Upper lobe of left lung (tissue), 6 donors: ENCODE results near the gene PSMG3. TPM values are rescaled to one million over a fixed set of nuclear protein-coding genes. Genes with fewer than 3 reads are reported as not detected.

Source experiments
- ATAC-seq, 2 donors: fragments of 200-7000 bp; cut with Tn5 transposase; one replicate each; pipeline ENCODE4 v1.9.1; 2022; ENCODE audit warnings: mild to moderate bottlenecking in 2 of 2, moderate library complexity in 2 of 2; ENCODE audit not compliant: low FRiP score in 2 of 2
- DNase-seq, 2 donors: peaks; one replicate each; pipeline ENCODE4 v3.0.0-alpha.2; 2019 to 2020
- H3K27ac ChIP-seq, 4 donors: fragments of 200-600 bp; sonication (generic); one replicate each; pipeline ENCODE4 v1.5.1; 2016 to 2019
- H3K27me3 ChIP-seq, 4 donors: fragments of 200-600 bp; sonication (generic); one replicate each; pipeline ENCODE4 v1.5.1; 2017 to 2019
- H3K36me3 ChIP-seq, 4 donors: fragments of 200-600 bp; sonication (generic); one replicate each; pipeline ENCODE4 v1.5.1; 2016 to 2019
- H3K4me1 ChIP-seq, 4 donors: fragments of 200-600 bp; sonication (generic); one replicate each; pipeline ENCODE4 v1.5.1; 2018 to 2019
- H3K4me3 ChIP-seq, 4 donors: fragments of 200-600 bp; sonication (generic); one replicate each; pipeline ENCODE4 v1.5.1; 2017 to 2019; ENCODE audit warnings: mild to moderate bottlenecking in 2 of 4, moderate library complexity in 1 of 4
- H3K9me3 ChIP-seq, 4 donors: fragments of 200-600 bp; sonication (generic); one replicate each; pipeline ENCODE4 v1.5.1; 2018 to 2019
- EP300 ChIP-seq, 4 donors: sonication (generic); formaldehyde crosslinking; IDR thresholded peaks; one replicate each; pipeline ENCODE4 v1.5.1; 2017; ENCODE audit warnings: antibody characterized with exemption in 4 of 4, control low read depth in 2 of 4
- POLR2A ChIP-seq, 4 donors: fragments of 450-650 bp; IDR thresholded peaks; one replicate each; pipeline ENCODE4 v1.5.1; 2016 to 2017; ENCODE audit warnings: antibody characterized with exemption in 4 of 4, mild to moderate bottlenecking in 2 of 4
- POLR2AphosphoS5 ChIP-seq, 2 donors: sonication (generic); formaldehyde crosslinking; IDR thresholded peaks; one replicate each; pipeline ENCODE4 v1.5.1; 2017; ENCODE audit warnings: antibody characterized with exemption in 2 of 2
- WGBS, 2 donors: methylation state at CpG; one replicate each; pipeline ENCODE4 v1.1.5; 2017 to 2018; 5-methylcytosine and 5-hydroxymethylcytosine counted together
- total RNA-seq, 6 donors: library from RNA; depleted of rRNA in 4 of 6; stranded (reverse); fragments of >200 nt in 4 of 6; gene quantifications; one replicate each; pipeline versions ENCODE4 v1.1.0 to v1.2.1, GENCODE V29; 2016 to 2021
- TF ChIP-seq, protein P1 (sequence below), 6 experiments: fragments of 450-650 bp in 4 of 6; fragments of 200-600 bp in 2 of 6; sonication (generic) in 2 of 6; IDR thresholded peaks; one replicate each; pipeline ENCODE4 v1.5.1; 2016 to 2019; ENCODE audit warnings: antibody characterized with exemption in 6 of 6
- donor health status: DM: no; HTN: no; CAD: no; lungs with moderate emphysema.
- donor health status: DM: no; HTN: yes; CAD: no; lungs with severe emphysema.

PSMG3 gene
- total RNA-seq, 6 donors from 2014 or later = 19.0 to 53.1 (median 21.6) TPM

DNA sequence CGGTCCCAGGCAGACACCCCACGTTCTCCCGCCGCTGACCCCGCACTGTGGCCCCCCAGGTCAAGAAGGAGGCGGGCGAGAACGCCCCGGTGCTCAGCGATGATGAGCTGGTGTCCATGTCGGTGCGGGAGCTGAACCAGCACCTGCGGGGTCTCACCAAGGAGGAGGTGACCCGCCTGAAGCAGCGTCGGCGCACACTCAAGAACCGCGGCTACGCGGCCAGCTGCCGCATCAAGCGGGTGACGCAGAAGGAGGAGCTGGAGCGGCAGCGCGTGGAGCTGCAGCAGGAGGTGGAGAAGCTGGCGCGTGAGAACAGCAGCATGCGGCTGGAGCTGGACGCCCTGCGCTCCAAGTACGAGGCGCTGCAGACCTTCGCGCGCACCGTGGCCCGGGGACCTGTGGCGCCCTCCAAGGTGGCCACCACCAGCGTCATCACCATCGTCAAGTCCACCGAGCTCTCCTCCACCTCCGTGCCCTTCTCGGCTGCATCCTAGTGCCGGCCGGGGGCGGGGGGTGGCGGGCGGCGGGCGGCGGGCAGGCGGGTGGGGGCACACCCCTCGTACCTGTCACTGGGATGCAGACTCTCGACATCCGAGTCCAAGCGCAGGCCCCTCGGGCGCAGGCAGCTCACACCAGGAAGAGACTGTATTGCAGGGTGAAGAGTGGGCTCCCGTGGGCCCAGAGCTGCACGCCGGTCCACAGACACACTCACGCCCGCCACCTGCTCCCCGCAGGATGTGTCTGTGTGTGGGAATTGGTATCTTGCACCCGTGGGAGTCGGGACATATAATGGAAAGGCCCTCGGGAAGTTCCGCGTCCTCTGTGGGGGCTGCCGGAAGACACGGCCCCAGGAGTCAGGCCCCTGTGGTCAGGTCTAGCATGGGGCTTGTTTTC lies 29.7 kb downstream of the PSMG3 start:
- Histone ChIP-seq H3K36me3 (peaks cover 21 to 76% (median 63%) of the 10 kb centered on the region in 4 donors), H3K4me3 (no peak overlapping the region), H3K9me3 (no peaks in the 10 kb centered on the region), H3K4me1 (peaks cover 30 to 37% (median 32%) of the 10 kb centered on the region in 4 donors), H3K27me3 (no peaks in the 10 kb centered on the region), H3K27ac (peak overlapping the region in 2 of 4 donors; percentile 96 to 98)
- TF ChIP-seq, protein P1, sequence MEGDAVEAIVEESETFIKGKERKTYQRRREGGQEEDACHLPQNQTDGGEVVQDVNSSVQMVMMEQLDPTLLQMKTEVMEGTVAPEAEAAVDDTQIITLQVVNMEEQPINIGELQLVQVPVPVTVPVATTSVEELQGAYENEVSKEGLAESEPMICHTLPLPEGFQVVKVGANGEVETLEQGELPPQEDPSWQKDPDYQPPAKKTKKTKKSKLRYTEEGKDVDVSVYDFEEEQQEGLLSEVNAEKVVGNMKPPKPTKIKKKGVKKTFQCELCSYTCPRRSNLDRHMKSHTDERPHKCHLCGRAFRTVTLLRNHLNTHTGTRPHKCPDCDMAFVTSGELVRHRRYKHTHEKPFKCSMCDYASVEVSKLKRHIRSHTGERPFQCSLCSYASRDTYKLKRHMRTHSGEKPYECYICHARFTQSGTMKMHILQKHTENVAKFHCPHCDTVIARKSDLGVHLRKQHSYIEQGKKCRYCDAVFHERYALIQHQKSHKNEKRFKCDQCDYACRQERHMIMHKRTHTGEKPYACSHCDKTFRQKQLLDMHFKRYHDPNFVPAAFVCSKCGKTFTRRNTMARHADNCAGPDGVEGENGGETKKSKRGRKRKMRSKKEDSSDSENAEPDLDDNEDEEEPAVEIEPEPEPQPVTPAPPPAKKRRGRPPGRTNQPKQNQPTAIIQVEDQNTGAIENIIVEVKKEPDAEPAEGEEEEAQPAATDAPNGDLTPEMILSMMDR (IDR thresholded peaks at IDR 0.05) = no peak
- no peak for TF ChIP-seq POLR2A (IDR thresholded peaks at IDR 0.05)
- no peak for TF ChIP-seq EP300 (IDR thresholded peaks at IDR 0.05)
- no peak for TF ChIP-seq POLR2AphosphoS5 (IDR thresholded peaks at IDR 0.05)
- 95 to 97% methylated on average over 57 to 60 of the region's 73 CpGs for WGBS, 2 donors
- DNase-seq (peak in 1 of 2 donors; percentile 86), ATAC-seq (no peak)

DNA sequence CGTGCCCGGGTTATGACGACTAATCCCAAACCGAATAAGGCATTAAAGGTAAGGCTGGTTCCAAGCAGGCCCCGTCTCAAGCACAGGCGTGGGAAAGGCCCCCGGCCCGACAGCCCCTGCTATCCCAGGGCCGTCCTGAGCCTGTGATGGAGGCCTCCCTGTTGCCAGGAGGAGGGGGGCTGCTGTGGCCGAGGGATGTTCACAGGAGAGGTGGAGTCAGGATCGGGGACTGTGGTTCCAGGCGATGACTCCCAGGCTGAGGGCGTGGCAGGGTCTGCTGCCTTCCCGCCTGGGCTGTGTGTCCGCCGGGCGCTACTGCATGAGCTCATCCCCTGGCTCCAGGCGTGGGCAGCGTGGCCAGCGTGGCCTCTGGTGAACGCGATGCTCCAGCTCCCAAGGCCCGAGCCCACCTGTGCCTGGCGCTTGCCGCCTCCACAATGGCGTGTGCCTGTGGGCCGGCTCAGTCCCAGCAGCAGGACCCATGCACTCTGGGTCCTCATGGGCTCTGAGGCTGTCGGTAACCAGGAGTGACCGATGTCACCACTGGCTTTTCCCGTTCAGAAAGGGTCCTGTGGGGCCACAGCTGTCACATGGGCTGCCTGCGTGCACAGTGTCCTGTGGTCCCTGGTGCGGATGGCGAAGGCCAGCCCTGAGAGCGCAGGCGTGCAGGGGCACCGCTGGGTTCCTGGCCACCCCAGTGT lies 30.5 kb downstream of the PSMG3 start:
- peak in 1 of 2 donors; percentile 83 for DNase-seq
- TF ChIP-seq, protein P1 (IDR thresholded peaks at IDR 0.05) = no peak
- TF ChIP-seq POLR2A (IDR thresholded peaks at IDR 0.05) = no peak
- TF ChIP-seq EP300 (IDR thresholded peaks at IDR 0.05) = no peak
- no peak for TF ChIP-seq POLR2AphosphoS5 (IDR thresholded peaks at IDR 0.05)
- Histone ChIP-seq H3K27ac (peak overlapping the region; percentile 95 to 98 (median 96)), H3K4me3 (peak overlapping the region in 1 of 4 donors; percentile 57), H3K9me3 (no peaks in the 10 kb centered on the region), H3K36me3 (peaks cover 21 to 75% (median 59%) of the 10 kb centered on the region in 4 donors), H3K4me1 (peaks cover 34 to 45% (median 35%) of the 10 kb centered on the region in 4 donors), H3K27me3 (no peaks in the 10 kb centered on the region)
- ATAC-seq = peak in 1 of 2 donors; percentile 60
- WGBS, 2 donors = 90 to 91% methylated on average over 2 to 12 of the region's 36 CpGs

DNA sequence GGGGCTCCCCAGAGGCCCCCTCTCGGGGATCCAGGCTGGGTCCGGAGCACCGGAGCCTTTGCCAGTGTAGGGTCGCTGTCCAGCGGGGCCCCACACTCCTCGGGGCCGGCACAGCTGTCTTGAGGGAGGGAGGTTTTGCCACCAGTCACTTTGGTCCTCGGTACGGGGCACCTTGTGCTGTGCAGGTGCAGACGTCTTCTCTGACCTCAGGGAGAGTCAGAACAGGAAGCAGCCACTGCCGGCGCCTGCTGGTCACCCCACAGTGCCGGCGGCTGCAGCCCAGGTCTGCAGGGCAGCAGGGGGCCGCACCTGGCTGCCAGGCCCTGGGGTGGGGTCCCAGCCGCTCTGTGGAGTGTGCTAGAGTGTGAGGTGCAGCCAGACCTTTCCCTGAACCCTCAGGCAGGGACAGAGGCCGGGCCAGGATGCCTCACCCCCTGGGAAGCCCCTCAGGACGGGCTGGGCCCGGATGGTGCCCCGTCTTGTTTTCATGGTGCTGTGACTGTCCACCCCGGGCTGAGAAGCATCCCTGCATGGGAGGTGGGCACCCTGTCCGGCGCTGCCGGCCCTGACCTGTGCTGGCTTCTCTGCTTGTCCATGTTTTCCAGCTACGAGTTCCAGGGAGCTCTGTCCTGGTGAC lies 31.2 kb downstream of the PSMG3 start:
- ATAC-seq (no peak), DNase-seq (peak in 1 of 2 donors; percentile 83)
- Histone ChIP-seq H3K27ac (peak overlapping the region; percentile 95 to 98 (median 96)), H3K27me3 (no peaks in the 10 kb centered on the region), H3K4me1 (peaks cover 41 to 52% (median 42%) of the 10 kb centered on the region in 4 donors), H3K36me3 (peaks cover 21 to 68% (median 53%) of the 10 kb centered on the region in 4 donors), H3K4me3 (peak overlapping the region in 3 of 4 donors; percentile 36 to 57 (median 47)), H3K9me3 (no peaks in the 10 kb centered on the region)
- TF ChIP-seq, protein P1 (IDR thresholded peaks at IDR 0.05) = no peak
- TF ChIP-seq EP300 (IDR thresholded peaks at IDR 0.05) (no peak), POLR2A (IDR thresholded peaks at IDR 0.05) (no peak), POLR2AphosphoS5 (IDR thresholded peaks at IDR 0.05) (no peak)
- 50 to 78% methylated on average over 7 to 20 of the region's 25 CpGs for WGBS, 2 donors

DNA sequence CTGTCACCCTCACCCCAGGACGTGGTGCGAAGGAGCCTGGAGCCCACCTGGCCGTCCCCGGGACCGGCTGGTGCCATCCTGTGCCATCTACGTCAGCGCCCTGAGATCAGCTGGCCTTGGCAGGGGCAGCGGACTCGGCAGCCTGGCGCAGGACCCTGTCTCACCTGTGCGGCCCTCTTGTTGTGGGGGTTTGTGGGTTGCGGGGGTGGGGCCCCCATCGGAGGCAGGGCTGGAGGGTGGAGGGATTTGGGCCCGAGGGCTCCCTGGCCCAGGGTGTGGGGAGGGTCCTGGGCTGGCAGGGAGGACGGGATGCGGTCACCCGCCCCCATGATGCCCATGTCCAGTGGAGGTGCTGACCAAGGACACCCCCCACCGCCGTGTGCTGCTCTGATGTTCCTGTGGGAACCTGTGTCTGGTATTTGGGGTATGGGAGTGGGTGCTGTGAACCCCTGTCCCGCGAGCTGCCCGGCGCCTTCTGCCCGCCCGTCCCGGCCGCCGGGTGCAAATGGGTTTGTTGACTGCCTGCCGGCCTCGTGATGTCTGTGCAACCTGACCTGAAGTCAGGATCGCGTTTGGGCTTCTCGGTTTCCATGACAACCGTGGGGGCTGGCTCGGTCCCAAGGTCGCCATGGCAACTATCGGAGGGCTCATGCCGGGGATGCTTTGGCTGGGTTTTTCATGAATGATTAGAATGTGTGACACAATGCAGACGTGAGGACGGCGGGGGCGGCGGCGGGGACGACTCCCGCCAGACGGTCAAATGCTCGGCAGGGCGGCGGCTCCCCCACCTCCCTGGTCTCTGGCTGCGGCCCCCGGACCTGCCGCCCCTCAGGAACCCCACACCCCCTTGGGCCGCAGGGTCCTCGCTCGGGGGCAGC lies 32.1 kb downstream of the PSMG3 start:
- peak; percentile 41 to 72 for ATAC-seq
- no peaks in the 10 kb centered on the region for H3K27me3 ChIP-seq
- TF ChIP-seq, protein P1 (IDR thresholded peaks at IDR 0.05) = no peak
- TF ChIP-seq POLR2AphosphoS5 (IDR thresholded peaks at IDR 0.05) = peak; percentile 71 to 79
- peak in 2 of 4 donors; percentile 19 to 37 for TF ChIP-seq EP300 (IDR thresholded peaks at IDR 0.05)
- peak in 1 of 4 donors; percentile 65 for TF ChIP-seq POLR2A (IDR thresholded peaks at IDR 0.05)
- H3K27ac ChIP-seq = peak overlapping the region; percentile 95 to 98 (median 96)
- peak overlapping the region; percentile 18 to 57 (median 42) for H3K4me3 ChIP-seq
- peaks cover 48 to 60% (median 50%) of the 10 kb centered on the region in 4 donors for H3K4me1 ChIP-seq
- 48 to 51% methylated on average over 18 to 29 of the region's 56 CpGs for WGBS, 2 donors
- DNase-seq = peak; percentile 61 to 95
- no peaks in the 10 kb centered on the region for H3K9me3 ChIP-seq
- peaks cover 21 to 59% (median 47%) of the 10 kb centered on the region in 4 donors for H3K36me3 ChIP-seq
